Liver (tissue), 9 donors: ENCODE measurements around the gene MINDY1. TPM values are rescaled to one million over a fixed set of nuclear protein-coding genes. Genes with fewer than 3 reads are reported as not detected.
A peak's percentile ranks its signal among the peaks of the same experiment; 100 is the strongest.

Experiments
- DNase-seq: peaks from one replicate; pipeline ENCODE4 v3.0.0-alpha.2; 2017; ENCODE audit warnings: low spot score
- H3K27ac ChIP-seq, 2 donors: one replicate each; pipeline ENCODE4 v1.7.0; 2013; ENCODE audit warnings: inconsistent platforms in 2 of 2, low read length in 2 of 2, control low read depth in 1 of 2, low read depth in 1 of 2, mild to moderate bottlenecking in 1 of 2
- H3K27me3 ChIP-seq, 4 donors: one replicate each; pipeline versions ENCODE4 v1.6.1 to v1.7.0; 2013; ENCODE audit warnings: low read length in 3 of 4, inconsistent platforms in 1 of 4, mild to moderate bottlenecking in 1 of 4, moderate library complexity in 1 of 4; ENCODE audit not compliant: control insufficient read depth in 4 of 4, insufficient read depth in 4 of 4
- H3K36me3 ChIP-seq, 4 donors: one replicate each; pipeline versions ENCODE4 v1.6.1 to v1.7.0; 2013; ENCODE audit warnings: low read length in 3 of 4, mild to moderate bottlenecking in 3 of 4, low read depth in 1 of 4, moderate library complexity in 1 of 4; ENCODE audit not compliant: control insufficient read depth in 4 of 4, insufficient read depth in 3 of 4
- H3K4me1 ChIP-seq, 4 donors: one replicate each; pipeline versions ENCODE4 v1.6.1 to v1.7.0; 2013; ENCODE audit warnings: low read length in 3 of 4, mild to moderate bottlenecking in 3 of 4, moderate library complexity in 1 of 4; ENCODE audit not compliant: control insufficient read depth in 4 of 4, insufficient read depth in 4 of 4
- H3K4me3 ChIP-seq, 3 donors: one replicate each; pipeline versions ENCODE4 v1.6.1 to v1.7.0; 2013; ENCODE audit warnings: low read length in 3 of 3, control low read depth in 1 of 3, low read depth in 1 of 3, mild to moderate bottlenecking in 1 of 3
- H3K9ac ChIP-seq, 2 donors: one replicate each; pipeline ENCODE4 v1.7.0; 2013; ENCODE audit warnings: low read length in 2 of 2, mild to moderate bottlenecking in 2 of 2, moderate library complexity in 2 of 2, control low read depth in 1 of 2, low read depth in 1 of 2
- H3K9me3 ChIP-seq, 4 donors: one replicate each; pipeline versions ENCODE4 v1.6.1 to v1.7.0; 2013; ENCODE audit warnings: low read length in 3 of 4; ENCODE audit not compliant: control insufficient read depth in 4 of 4
- EGR1 ChIP-seq, 2 donors: IDR thresholded peaks; 2 replicates each; pipeline ENCODE4 v1.6.1; 2016 to 2018; ENCODE audit warnings: antibody characterized with exemption in 2 of 2, low read depth in 2 of 2
- FOXA1 ChIP-seq: IDR thresholded peaks from 2 replicates; pipeline ENCODE4 v1.6.1; 2016; ENCODE audit warnings: antibody characterized with exemption
- FOXA2 ChIP-seq: IDR thresholded peaks from 2 replicates; pipeline ENCODE4 v1.6.1; 2016; ENCODE audit warnings: antibody characterized with exemption
- GABPA ChIP-seq, 2 donors: IDR thresholded peaks in 1 of 2; conservative IDR thresholded peaks in 1 of 2; 2 replicates each; pipeline ENCODE4 v1.6.1; 2016; ENCODE audit warnings: antibody characterized with exemption in 2 of 2, mild to moderate bottlenecking in 1 of 2, moderate library complexity in 1 of 2
- HNF4A ChIP-seq, 2 donors: conservative IDR thresholded peaks; 2 replicates each; pipeline ENCODE4 v1.6.1; 2016; ENCODE audit warnings: antibody characterized with exemption in 2 of 2, mild to moderate bottlenecking in 2 of 2
- HNF4G ChIP-seq: IDR thresholded peaks from 2 replicates; pipeline ENCODE4 v1.6.1; 2016; ENCODE audit warnings: antibody characterized with exemption
- JUND ChIP-seq, 2 donors: IDR thresholded peaks; 2 replicates each; pipeline ENCODE4 v1.6.1; 2016; ENCODE audit warnings: antibody characterized with exemption in 2 of 2
- NR2F2 ChIP-seq: IDR thresholded peaks from 2 replicates; pipeline ENCODE4 v1.6.1; 2016; ENCODE audit warnings: antibody characterized with exemption
- RAD21 ChIP-seq, 2 donors: IDR thresholded peaks; 2 replicates each; pipeline ENCODE4 v1.6.1; 2016; ENCODE audit warnings: antibody characterized with exemption in 2 of 2, mild to moderate bottlenecking in 2 of 2
- RXRA ChIP-seq, 2 donors: IDR thresholded peaks; 2 replicates each; pipeline ENCODE4 v1.6.1; 2017 to 2018; ENCODE audit warnings: antibody characterized with exemption in 2 of 2, mild to moderate bottlenecking in 1 of 2
- SP1 ChIP-seq: IDR thresholded peaks from 2 replicates; pipeline ENCODE4 v1.6.1; 2018; ENCODE audit warnings: antibody characterized with exemption, mild to moderate bottlenecking
- TAF1 ChIP-seq: conservative IDR thresholded peaks from 2 replicates; pipeline ENCODE4 v1.6.1; 2016; ENCODE audit warnings: antibody characterized with exemption, mild to moderate bottlenecking
- YY1 ChIP-seq: IDR thresholded peaks from 2 replicates; pipeline ENCODE4 v1.6.1; 2016; ENCODE audit warnings: antibody characterized with exemption, mild to moderate bottlenecking
- WGBS: extraction: QIAGEN DNeasy Blood & Tissue Kit; methylation state at CpG from one replicate; pipeline ENCODE4 v1.1.7; 2013; 5-methylcytosine and 5-hydroxymethylcytosine counted together
- polyA plus RNA-seq, 2 donors: library from polyadenylated mRNA; stranded (reverse) in 1 of 2; unstranded in 1 of 2; fragments of 200-250 nt in 1 of 2; fragments of >200 nt in 1 of 2; fragmentation: Nextera tagmentation in 1 of 2; extraction: Ambion mirVana in 1 of 2; gene quantifications; one replicate each; pipeline versions ENCODE4 v1.2.1 to v1.2.3, GENCODE V29; 2013 to 2015
- total RNA-seq, 2 donors: library from RNA; depleted of rRNA; stranded (reverse); fragments of >200 nt; gene quantifications; one replicate each; pipeline ENCODE4 v1.2.3, GENCODE V29; 2014
- TF ChIP-seq, protein P1 (sequence below): IDR thresholded peaks from 2 replicates; pipeline ENCODE4 v1.6.1; 2016; ENCODE audit warnings: antibody characterized with exemption, mild to moderate bottlenecking
- TF ChIP-seq, protein P2 (sequence below): IDR thresholded peaks from 2 replicates; pipeline ENCODE4 v1.6.1; 2016; ENCODE audit warnings: antibody characterized with exemption
- TF ChIP-seq, protein P3 (sequence below): IDR thresholded peaks from 2 replicates; pipeline ENCODE4 v1.6.1; 2016; ENCODE audit warnings: antibody characterized with exemption
- TF ChIP-seq, protein P4 (sequence below): fragments of 150-350 bp; IDR thresholded peaks from 2 replicates; pipeline ENCODE4 v1.5.1; 2017; ENCODE audit warnings: improper control_type of control experiment, low read depth, low read length; ENCODE audit not compliant: missing input control
- TF ChIP-seq, protein P5 (sequence below): IDR thresholded peaks from 2 replicates; pipeline ENCODE4 v1.6.1; 2016; ENCODE audit warnings: antibody characterized with exemption
- donor health status: healthy.
- donor health status: healthy.
- donor health status: healthy.
- donor health status: healthy.
- donor health status: healthy.

The MINDY1 gene
- total and polyA plus RNA-seq, 4 donors: 7.3 to 21.3 (median 9.0) TPM

DNA sequence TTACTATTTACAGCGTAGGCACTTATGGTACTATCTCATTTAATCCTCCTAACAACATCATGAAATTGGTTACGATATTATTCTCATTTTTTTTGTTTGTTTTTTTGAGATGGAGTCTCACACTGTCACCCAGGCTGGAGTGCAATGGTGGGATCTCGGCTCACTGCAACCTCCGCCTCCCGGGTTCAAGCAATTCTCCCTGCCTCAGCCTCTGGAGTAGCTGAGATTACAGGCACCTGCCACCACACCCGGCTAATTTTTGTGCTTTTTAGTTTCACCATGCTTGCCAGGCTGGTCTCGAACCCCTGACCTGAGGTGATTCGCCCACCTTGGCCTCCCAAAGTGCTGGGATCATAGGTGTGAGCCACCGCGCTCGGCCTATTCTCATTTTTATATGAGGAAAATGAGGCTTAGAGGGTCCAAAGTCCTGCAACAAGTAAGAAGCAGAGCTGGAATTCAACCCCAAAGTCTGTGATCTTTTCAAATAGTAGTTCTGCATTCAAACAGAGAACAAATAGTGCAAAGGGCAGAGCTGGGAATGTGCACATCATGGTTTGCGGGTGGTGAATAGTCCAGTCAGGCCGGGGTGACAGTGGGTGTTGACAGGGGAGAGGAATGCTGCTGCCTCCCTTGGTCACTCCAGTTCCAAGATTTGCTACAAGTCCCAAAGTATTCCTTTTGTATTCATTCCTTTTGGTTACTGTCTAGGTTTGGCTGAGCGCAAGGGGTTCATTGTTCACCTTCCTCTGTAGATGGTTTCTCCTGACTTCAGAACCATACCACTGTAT, 6.2 kb upstream of the MINDY1 start:
- H3K4me1 ChIP-seq: peaks cover 9 to 48% (median 42%) of the 10 kb centered on the region in 4 donors
- peak overlapping the region in 1 of 2 donors; percentile 49 for H3K9ac ChIP-seq
- peak; percentile 52 for DNase-seq

More for the DNA sequence above, 6.2 kb upstream of the MINDY1 start:
- H3K27me3 ChIP-seq: no peaks in the 10 kb centered on the region
- peak overlapping the region; percentile 34 to 71 for H3K27ac ChIP-seq
- TF ChIP-seq FOXA2 (peak; percentile 74), RAD21 (IDR thresholded peaks at IDR 0.05) (peak; percentile 38 to 45), JUND (IDR thresholded peaks at IDR 0.05) (peak; percentile 85 to 92), HNF4G (peak; percentile 98), GABPA (IDR thresholded peaks at IDR 0.05 in 1 of 2, conservative IDR thresholded peaks at IDR 0.05 in 1 of 2) (peak in 1 of 2 donors; percentile 59), SP1 (peak; percentile 99), TAF1 (no peak), RXRA (IDR thresholded peaks at IDR 0.05) (peak; percentile 89 to 94), NR2F2 (peak; percentile 94), YY1 (peak; percentile 85), FOXA1 (peak; percentile 75), HNF4A (conservative IDR thresholded peaks at IDR 0.05) (peak; percentile 99), EGR1 (IDR thresholded peaks at IDR 0.05; ENCODE audit: low read depth in 2 of 2) (peak in 1 of 2 donors; percentile 62)
- TF ChIP-seq, protein P1, sequence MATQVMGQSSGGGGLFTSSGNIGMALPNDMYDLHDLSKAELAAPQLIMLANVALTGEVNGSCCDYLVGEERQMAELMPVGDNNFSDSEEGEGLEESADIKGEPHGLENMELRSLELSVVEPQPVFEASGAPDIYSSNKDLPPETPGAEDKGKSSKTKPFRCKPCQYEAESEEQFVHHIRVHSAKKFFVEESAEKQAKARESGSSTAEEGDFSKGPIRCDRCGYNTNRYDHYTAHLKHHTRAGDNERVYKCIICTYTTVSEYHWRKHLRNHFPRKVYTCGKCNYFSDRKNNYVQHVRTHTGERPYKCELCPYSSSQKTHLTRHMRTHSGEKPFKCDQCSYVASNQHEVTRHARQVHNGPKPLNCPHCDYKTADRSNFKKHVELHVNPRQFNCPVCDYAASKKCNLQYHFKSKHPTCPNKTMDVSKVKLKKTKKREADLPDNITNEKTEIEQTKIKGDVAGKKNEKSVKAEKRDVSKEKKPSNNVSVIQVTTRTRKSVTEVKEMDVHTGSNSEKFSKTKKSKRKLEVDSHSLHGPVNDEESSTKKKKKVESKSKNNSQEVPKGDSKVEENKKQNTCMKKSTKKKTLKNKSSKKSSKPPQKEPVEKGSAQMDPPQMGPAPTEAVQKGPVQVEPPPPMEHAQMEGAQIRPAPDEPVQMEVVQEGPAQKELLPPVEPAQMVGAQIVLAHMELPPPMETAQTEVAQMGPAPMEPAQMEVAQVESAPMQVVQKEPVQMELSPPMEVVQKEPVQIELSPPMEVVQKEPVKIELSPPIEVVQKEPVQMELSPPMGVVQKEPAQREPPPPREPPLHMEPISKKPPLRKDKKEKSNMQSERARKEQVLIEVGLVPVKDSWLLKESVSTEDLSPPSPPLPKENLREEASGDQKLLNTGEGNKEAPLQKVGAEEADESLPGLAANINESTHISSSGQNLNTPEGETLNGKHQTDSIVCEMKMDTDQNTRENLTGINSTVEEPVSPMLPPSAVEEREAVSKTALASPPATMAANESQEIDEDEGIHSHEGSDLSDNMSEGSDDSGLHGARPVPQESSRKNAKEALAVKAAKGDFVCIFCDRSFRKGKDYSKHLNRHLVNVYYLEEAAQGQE: peak; percentile 89
- TF ChIP-seq, protein P2, sequence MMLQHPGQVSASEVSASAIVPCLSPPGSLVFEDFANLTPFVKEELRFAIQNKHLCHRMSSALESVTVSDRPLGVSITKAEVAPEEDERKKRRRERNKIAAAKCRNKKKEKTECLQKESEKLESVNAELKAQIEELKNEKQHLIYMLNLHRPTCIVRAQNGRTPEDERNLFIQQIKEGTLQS: no peak
- TF ChIP-seq, protein P3, sequence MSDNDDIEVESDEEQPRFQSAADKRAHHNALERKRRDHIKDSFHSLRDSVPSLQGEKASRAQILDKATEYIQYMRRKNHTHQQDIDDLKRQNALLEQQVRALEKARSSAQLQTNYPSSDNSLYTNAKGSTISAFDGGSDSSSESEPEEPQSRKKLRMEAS: peak; percentile 75
- TF ChIP-seq, protein P4, sequence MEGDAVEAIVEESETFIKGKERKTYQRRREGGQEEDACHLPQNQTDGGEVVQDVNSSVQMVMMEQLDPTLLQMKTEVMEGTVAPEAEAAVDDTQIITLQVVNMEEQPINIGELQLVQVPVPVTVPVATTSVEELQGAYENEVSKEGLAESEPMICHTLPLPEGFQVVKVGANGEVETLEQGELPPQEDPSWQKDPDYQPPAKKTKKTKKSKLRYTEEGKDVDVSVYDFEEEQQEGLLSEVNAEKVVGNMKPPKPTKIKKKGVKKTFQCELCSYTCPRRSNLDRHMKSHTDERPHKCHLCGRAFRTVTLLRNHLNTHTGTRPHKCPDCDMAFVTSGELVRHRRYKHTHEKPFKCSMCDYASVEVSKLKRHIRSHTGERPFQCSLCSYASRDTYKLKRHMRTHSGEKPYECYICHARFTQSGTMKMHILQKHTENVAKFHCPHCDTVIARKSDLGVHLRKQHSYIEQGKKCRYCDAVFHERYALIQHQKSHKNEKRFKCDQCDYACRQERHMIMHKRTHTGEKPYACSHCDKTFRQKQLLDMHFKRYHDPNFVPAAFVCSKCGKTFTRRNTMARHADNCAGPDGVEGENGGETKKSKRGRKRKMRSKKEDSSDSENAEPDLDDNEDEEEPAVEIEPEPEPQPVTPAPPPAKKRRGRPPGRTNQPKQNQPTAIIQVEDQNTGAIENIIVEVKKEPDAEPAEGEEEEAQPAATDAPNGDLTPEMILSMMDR: no peak
- TF ChIP-seq, protein P5, sequence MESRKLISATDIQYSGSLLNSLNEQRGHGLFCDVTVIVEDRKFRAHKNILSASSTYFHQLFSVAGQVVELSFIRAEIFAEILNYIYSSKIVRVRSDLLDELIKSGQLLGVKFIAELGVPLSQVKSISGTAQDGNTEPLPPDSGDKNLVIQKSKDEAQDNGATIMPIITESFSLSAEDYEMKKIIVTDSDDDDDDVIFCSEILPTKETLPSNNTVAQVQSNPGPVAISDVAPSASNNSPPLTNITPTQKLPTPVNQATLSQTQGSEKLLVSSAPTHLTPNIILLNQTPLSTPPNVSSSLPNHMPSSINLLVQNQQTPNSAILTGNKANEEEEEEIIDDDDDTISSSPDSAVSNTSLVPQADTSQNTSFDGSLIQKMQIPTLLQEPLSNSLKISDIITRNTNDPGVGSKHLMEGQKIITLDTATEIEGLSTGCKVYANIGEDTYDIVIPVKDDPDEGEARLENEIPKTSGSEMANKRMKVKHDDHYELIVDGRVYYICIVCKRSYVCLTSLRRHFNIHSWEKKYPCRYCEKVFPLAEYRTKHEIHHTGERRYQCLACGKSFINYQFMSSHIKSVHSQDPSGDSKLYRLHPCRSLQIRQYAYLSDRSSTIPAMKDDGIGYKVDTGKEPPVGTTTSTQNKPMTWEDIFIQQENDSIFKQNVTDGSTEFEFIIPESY: peak; percentile 79
- peaks cover 0 to 4% (median 1%) of the 10 kb centered on the region in 4 donors for H3K36me3 ChIP-seq
- WGBS: 48% methylated on average over 14 of the region's 14 CpGs
- H3K9me3 ChIP-seq: no peaks in the 10 kb centered on the region
- no peak overlapping the region for H3K4me3 ChIP-seq
